Gastrocnemius medialis (tissue), 4 donors: ENCODE measurements around the gene UGT2A2. TPM values are rescaled to one million over a fixed set of nuclear protein-coding genes. Genes with fewer than 3 reads are reported as not detected.

Experiments used
- ATAC-seq, 2 donors: fragments of 150-250 bp; one replicate each; pipeline ENCODE4 v1.9.1; 2016
- DNase-seq, 2 donors: peaks; one replicate each; pipeline ENCODE4 v3.0.0-alpha.2; 2019
- H3K27ac ChIP-seq, 4 donors: fragments of 200-600 bp; sonication (generic); 1 replicate in 1 of 4; 2 replicates in 3 of 4; pipeline ENCODE4 v1.5.1; 2016 to 2018; ENCODE audit warnings: mild to moderate bottlenecking in 2 of 4, moderate library complexity in 1 of 4
- H3K27me3 ChIP-seq, 3 donors: fragments of 200-600 bp; sonication (generic) in 2 of 3; 1 replicate in 1 of 3; 2 replicates in 2 of 3; pipeline versions ENCODE4 v1.5.1 to v1.6.0; 2016 to 2019; ENCODE audit warnings: mild to moderate bottlenecking in 1 of 3, moderate library complexity in 1 of 3
- H3K36me3 ChIP-seq, 2 donors: fragments of 200-600 bp; sonication (generic) in 1 of 2; one replicate each; pipeline ENCODE4 v1.5.1; 2017 to 2018
- H3K4me1 ChIP-seq, 2 donors: fragments of 200-600 bp; sonication (generic) in 1 of 2; one replicate each; pipeline ENCODE4 v1.5.1; 2016 to 2017; ENCODE audit warnings: mild to moderate bottlenecking in 2 of 2
- H3K4me3 ChIP-seq, 4 donors: fragments of 200-600 bp; sonication (generic) in 3 of 4; 1 replicate in 1 of 4; 2 replicates in 3 of 4; pipeline ENCODE4 v1.5.1; 2016 to 2019; ENCODE audit warnings: mild to moderate bottlenecking in 2 of 4
- H3K9me3 ChIP-seq, 3 donors: fragments of 200-600 bp; sonication (generic) in 2 of 3; 1 replicate in 1 of 3; 2 replicates in 2 of 3; pipeline ENCODE4 v1.5.1; 2016 to 2019
- POLR2A ChIP-seq, 2 donors: fragments of 450-650 bp; IDR thresholded peaks; one replicate each; pipeline ENCODE4 v1.6.1; 2017; ENCODE audit warnings: antibody characterized with exemption in 2 of 2, mild to moderate bottlenecking in 2 of 2, moderate library complexity in 2 of 2
- in situ Hi-C, 4 donors: fragments of 200-750 bp; cut with MboI; loops; one replicate each; pipeline versions ENCODE4 v1.15.0 to v1.8.0; 2017; ENCODE audit warnings: low sequenced_read_pairs in 4 of 4
- intact Hi-C: fragments of 100-400 bp; cut with DNase I; formaldehyde crosslinking; loops from one replicate; pipeline ENCODE4 v1.15.1; 2023; ENCODE audit warnings: low total_unique reads
- total RNA-seq, 4 donors: library from RNA; depleted of rRNA; stranded (reverse); fragments of >200 nt; gene quantifications; one replicate each; pipeline versions ENCODE4 v1.1.0 to v1.2.3, GENCODE V29; 2016
- TF ChIP-seq, protein P1 (sequence below), 5 experiments: fragments of 450-650 bp in 3 of 5; fragments of 200-600 bp in 2 of 5; sonication (generic) in 2 of 5; IDR thresholded peaks in 4 of 5; conservative IDR thresholded peaks in 1 of 5; 1 replicate in 4 of 5; 2 replicates in 1 of 5; pipeline ENCODE4 v1.5.1; 2016 to 2019; ENCODE audit warnings: antibody characterized with exemption in 5 of 5, mild to moderate bottlenecking in 3 of 5, moderate library complexity in 3 of 5

UGT2A2 gene
- total RNA-seq, 4 donors from 2014 or later: not detected

DNA sequence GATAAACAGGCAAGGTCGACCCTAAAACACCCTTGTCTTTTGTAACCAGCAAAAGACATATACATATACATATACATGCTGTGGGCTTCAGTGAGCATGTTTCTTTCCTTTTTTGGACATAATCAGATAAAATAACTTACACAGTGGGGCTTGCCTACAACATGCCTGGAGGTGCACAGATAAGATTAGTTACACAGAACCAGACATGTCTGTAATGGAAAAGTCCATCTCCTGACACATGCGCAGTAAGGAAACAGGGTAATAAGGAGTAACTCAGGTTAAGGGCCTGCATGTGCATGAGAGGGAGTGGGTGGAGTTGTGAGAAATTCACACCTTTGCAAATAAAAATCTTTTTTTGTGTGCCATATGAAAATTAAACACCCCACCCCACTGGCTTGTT, 10.2 kb upstream of the UGT2A2 start:
- ATAC-seq: no peak
- H3K4me1 ChIP-seq: no peaks in the 10 kb centered on the region
- no peaks in the 10 kb centered on the region for H3K9me3 ChIP-seq
- no peaks in the 10 kb centered on the region for H3K27me3 ChIP-seq
- H3K36me3 ChIP-seq: no peaks in the 10 kb centered on the region
- in situ Hi-C loops (loop anchor here in 1 of 4 donors (25.0 kb wide), 1 partner anchor 113 kb away; the partner anchor contains the start of gene SULT1B1), intact Hi-C loops (no loop called here)
- DNase-seq: no peak
- H3K27ac ChIP-seq: no peak overlapping the region
- TF ChIP-seq, protein P1, sequence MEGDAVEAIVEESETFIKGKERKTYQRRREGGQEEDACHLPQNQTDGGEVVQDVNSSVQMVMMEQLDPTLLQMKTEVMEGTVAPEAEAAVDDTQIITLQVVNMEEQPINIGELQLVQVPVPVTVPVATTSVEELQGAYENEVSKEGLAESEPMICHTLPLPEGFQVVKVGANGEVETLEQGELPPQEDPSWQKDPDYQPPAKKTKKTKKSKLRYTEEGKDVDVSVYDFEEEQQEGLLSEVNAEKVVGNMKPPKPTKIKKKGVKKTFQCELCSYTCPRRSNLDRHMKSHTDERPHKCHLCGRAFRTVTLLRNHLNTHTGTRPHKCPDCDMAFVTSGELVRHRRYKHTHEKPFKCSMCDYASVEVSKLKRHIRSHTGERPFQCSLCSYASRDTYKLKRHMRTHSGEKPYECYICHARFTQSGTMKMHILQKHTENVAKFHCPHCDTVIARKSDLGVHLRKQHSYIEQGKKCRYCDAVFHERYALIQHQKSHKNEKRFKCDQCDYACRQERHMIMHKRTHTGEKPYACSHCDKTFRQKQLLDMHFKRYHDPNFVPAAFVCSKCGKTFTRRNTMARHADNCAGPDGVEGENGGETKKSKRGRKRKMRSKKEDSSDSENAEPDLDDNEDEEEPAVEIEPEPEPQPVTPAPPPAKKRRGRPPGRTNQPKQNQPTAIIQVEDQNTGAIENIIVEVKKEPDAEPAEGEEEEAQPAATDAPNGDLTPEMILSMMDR (IDR thresholded peaks at IDR 0.05 in 4 of 5, conservative IDR thresholded peaks at IDR 0.05 in 1 of 5): no peak
- no peak for TF ChIP-seq POLR2A (IDR thresholded peaks at IDR 0.05)
- no peak overlapping the region for H3K4me3 ChIP-seq

DNA sequence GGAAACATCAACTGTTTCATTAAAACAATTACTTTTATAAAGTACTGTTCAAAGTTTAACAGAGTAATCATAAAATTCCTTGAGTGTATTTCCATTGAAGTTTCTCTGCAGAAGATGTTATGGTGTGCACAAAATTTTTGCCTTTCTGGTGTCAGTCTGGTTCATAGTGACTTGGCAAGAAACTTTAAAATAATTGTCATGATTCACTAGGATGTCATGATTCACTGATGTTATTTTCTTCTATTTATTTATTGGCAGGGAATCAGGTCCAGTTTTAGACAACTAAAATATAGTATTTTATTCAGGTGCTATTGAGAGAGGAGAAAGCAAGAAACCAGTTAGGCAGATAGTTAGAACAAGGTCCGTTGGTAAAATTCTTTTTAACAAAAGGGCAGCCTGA, 9.8 kb upstream of the UGT2A2 start:
- ATAC-seq: no peak
- intact Hi-C loops: no loop called here

DNA sequence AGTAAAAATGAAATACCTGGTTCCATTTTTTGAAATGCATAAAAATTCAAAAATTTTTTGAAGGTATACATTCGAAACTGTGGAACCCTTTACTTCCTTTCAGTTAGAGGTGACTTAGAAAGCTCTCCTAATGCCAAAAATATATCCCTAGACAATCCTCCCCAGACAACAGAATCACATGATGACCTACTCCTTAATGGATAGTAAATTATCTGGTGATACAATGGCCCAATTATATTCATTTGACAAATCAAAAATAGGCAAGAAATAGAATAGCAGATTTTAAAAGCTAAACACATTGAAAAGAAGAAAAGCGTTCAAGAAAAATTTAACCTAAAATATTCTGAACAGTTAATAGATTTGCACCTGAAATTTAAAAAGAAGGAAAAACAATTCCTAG, 3.5 kb upstream of the UGT2A2 start:
- Histone ChIP-seq H3K27me3 (no peaks in the 10 kb centered on the region), H3K4me3 (no peak overlapping the region), H3K4me1 (no peaks in the 10 kb centered on the region), H3K36me3 (no peaks in the 10 kb centered on the region), H3K27ac (no peak overlapping the region), H3K9me3 (no peaks in the 10 kb centered on the region)
- ATAC-seq (no peak), DNase-seq (no peak)
- TF ChIP-seq, protein P1 (IDR thresholded peaks at IDR 0.05 in 4 of 5, conservative IDR thresholded peaks at IDR 0.05 in 1 of 5): no peak
- TF ChIP-seq POLR2A (IDR thresholded peaks at IDR 0.05): no peak
- in situ Hi-C loops: no loop called here
- intact Hi-C loops: no loop called here

More for the DNA sequence above, 9.8 kb upstream of the UGT2A2 start:
- Histone ChIP-seq H3K4me1 (no peaks in the 10 kb centered on the region), H3K27ac (no peak overlapping the region), H3K9me3 (no peaks in the 10 kb centered on the region), H3K27me3 (no peaks in the 10 kb centered on the region), H3K4me3 (no peak overlapping the region), H3K36me3 (no peaks in the 10 kb centered on the region)
- no peak for TF ChIP-seq POLR2A (IDR thresholded peaks at IDR 0.05)
- TF ChIP-seq, protein P1 (IDR thresholded peaks at IDR 0.05 in 4 of 5, conservative IDR thresholded peaks at IDR 0.05 in 1 of 5): no peak
- no peak for DNase-seq
- in situ Hi-C loops: no loop called here

DNA sequence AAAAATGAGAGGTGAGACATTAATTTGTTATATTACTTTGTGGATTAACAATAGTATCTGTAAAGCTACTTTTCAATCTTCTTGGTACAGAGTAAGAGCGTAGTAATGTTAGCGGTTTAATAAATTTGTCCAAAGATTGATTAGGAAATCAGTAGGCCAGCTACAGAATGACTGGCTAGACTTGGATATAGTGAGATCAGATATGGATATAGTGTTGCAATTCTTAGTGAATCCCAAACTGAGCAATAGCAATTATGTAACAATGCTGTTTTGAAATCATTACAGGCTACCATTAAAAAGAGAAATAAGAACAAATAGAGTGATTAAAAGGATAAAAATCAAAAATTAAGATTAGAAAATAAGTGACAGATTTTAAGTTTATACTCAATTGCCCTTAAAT, 847 bp upstream of the UGT2A2 start:
- TF ChIP-seq, protein P1 (IDR thresholded peaks at IDR 0.05 in 4 of 5, conservative IDR thresholded peaks at IDR 0.05 in 1 of 5): no peak
- no peak for TF ChIP-seq POLR2A (IDR thresholded peaks at IDR 0.05)
- DNase-seq (no peak), ATAC-seq (no peak)
- Histone ChIP-seq H3K27me3 (no peaks in the 10 kb centered on the region), H3K4me3 (no peak overlapping the region), H3K27ac (no peak overlapping the region), H3K9me3 (no peaks in the 10 kb centered on the region), H3K36me3 (no peaks in the 10 kb centered on the region), H3K4me1 (no peaks in the 10 kb centered on the region)
- intact Hi-C loops: no loop called here
- in situ Hi-C loops: no loop called here

DNA sequence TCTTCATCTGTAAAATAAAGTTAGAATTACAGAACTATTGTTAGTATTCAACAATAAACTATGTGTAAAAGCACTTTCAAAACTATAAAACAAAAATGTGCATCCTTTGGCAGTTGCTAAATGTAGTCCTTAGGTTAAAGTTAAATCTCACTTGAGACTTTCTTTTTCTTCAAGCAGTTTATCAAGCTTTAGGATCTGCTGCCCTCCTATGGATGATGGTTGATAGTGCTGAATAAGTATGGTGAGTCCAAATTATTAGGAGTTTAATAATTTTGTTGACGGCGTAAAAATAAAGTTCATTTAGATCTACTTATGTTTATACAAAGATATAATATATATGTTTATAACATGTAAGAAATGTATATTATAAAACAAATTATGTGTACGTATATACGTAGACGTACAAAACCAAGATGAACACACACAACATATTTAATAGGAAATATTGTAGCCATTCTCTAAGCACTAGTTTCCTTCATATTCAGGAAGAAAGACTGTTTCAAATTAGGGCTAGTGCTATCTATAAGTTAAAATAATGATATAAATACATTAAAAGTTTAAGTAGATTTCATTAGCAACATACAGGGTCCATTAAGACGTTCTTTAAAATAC, 22.3 kb downstream of the UGT2A2 start:
- DNase-seq (no peak), ATAC-seq (no peak)
- Histone ChIP-seq H3K27ac (no peak overlapping the region), H3K27me3 (no peaks in the 10 kb centered on the region), H3K4me1 (no peaks in the 10 kb centered on the region), H3K4me3 (no peak overlapping the region), H3K36me3 (no peaks in the 10 kb centered on the region), H3K9me3 (peaks cover 0 to 3% (median 0%) of the 10 kb centered on the region in 3 donors)
- in situ Hi-C loops (no loop called here), intact Hi-C loops (no loop called here)
- TF ChIP-seq, protein P1 (IDR thresholded peaks at IDR 0.05 in 4 of 5, conservative IDR thresholded peaks at IDR 0.05 in 1 of 5): no peak
- no peak for TF ChIP-seq POLR2A (IDR thresholded peaks at IDR 0.05)
